Breast epithelium (tissue), 4 donors: ENCODE data around the gene CD164. TPM values are rescaled to one million over a fixed set of nuclear protein-coding genes. Genes with fewer than 3 reads are reported as not detected.

Experiments used
- DNase-seq, 2 donors: peaks; one replicate each; pipeline ENCODE4 v3.0.0-alpha.2; 2019; ENCODE audit warnings: low spot score in 2 of 2
- H3K27ac ChIP-seq, 2 donors: fragments of 200-600 bp; sonication (generic) in 1 of 2; one replicate each; pipeline ENCODE4 v1.5.1; 2016 to 2019; ENCODE audit warnings: mild to moderate bottlenecking in 1 of 2
- H3K27me3 ChIP-seq, 2 donors: fragments of 200-600 bp; sonication (generic) in 1 of 2; one replicate each; pipeline versions ENCODE4 v1.5.1 to v1.6.0; 2017 to 2019; ENCODE audit warnings: control low read depth in 1 of 2, mild to moderate bottlenecking in 1 of 2
- H3K36me3 ChIP-seq: fragments of 200-600 bp; one replicate; pipeline ENCODE4 v1.5.1; 2019
- H3K4me1 ChIP-seq, 2 donors: fragments of 200-600 bp; sonication (generic); one replicate each; pipeline ENCODE4 v1.5.1; 2016 to 2019; ENCODE audit warnings: control low read depth in 1 of 2
- H3K4me3 ChIP-seq, 3 donors: fragments of 200-600 bp; sonication (generic); 1 replicate in 2 of 3; 2 replicates in 1 of 3; pipeline ENCODE4 v1.5.1; 2016 to 2019; ENCODE audit warnings: mild to moderate bottlenecking in 3 of 3, moderate library complexity in 2 of 3
- H3K9me3 ChIP-seq, 2 donors: fragments of 200-600 bp; sonication (generic) in 1 of 2; one replicate each; pipeline ENCODE4 v1.5.1; 2016 to 2019; ENCODE audit warnings: control low read depth in 1 of 2
- POLR2A ChIP-seq: fragments of 450-650 bp; IDR thresholded peaks from one replicate; pipeline ENCODE4 v1.6.1; 2016; ENCODE audit warnings: antibody characterized with exemption, mild to moderate bottlenecking, moderate library complexity
- POLR2AphosphoS5 ChIP-seq, 3 donors: sonication (generic); formaldehyde crosslinking; IDR thresholded peaks; one replicate each; pipeline ENCODE4 v1.6.1; 2017; ENCODE audit warnings: antibody characterized with exemption in 3 of 3
- intact Hi-C: fragments of 100-400 bp; cut with DNase I; formaldehyde crosslinking; loops from one replicate; pipeline ENCODE4 v1.15.1; 2023; ENCODE audit warnings: low total_unique reads
- total RNA-seq, 3 donors: library from RNA; depleted of rRNA; stranded (reverse); fragments of >200 nt; gene quantifications; one replicate each; pipeline ENCODE4 v1.1.0, GENCODE V29; 2016
- TF ChIP-seq, protein P1 (sequence below), 3 donors: fragments of 450-650 bp; IDR thresholded peaks; one replicate each; pipeline ENCODE4 v1.5.1; 2016 to 2017; ENCODE audit warnings: antibody characterized with exemption in 3 of 3, mild to moderate bottlenecking in 3 of 3, moderate library complexity in 3 of 3

The CD164 gene
- total RNA-seq, 3 donors from 2014 or later: 186 to 302 (median 238) TPM

DNA sequence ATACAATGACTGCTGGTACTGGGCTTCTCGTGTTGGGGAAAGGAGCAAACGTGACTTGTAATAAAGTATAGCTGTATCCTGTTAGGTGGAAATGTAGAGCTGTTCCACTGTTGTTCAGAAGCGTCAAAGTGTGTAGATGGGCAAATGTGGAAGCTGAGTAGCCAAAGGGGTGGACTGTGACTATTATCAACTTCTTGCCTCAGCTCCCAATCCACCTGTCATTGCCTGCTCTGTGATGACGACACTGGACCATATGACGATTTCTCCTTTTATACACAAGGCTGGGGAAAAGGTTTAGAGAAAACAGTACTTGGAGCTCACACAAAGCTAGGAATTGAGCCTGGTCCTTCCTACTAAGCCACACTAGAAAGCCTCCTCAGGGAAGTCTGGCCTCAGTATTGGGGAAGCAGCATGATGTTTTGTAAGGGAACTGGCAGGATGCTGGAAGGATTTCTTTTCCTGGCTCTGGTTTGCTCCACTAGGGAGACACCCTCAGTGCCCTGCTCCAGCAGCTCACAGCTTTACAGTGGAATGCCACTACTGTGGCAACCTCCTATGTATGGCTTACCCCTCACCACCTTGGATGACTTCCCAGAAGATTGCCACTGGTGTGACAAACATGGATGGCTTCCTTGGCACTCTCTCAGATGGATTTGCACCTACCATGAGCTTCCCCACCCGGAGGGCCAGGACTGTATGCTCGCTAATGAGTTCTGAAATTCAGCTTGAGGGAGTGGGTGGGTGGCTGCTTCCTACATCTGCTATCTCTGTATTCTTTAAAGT lies 20.0 kb downstream of the CD164 start:
- intact Hi-C loops: loop anchor here (10.0 kb wide), 1 partner anchor 1917 kb away; no protein-coding TSS in a partner anchor
- TF ChIP-seq POLR2A (no peak), POLR2AphosphoS5 (IDR thresholded peaks at IDR 0.05) (no peak)
- TF ChIP-seq, protein P1, sequence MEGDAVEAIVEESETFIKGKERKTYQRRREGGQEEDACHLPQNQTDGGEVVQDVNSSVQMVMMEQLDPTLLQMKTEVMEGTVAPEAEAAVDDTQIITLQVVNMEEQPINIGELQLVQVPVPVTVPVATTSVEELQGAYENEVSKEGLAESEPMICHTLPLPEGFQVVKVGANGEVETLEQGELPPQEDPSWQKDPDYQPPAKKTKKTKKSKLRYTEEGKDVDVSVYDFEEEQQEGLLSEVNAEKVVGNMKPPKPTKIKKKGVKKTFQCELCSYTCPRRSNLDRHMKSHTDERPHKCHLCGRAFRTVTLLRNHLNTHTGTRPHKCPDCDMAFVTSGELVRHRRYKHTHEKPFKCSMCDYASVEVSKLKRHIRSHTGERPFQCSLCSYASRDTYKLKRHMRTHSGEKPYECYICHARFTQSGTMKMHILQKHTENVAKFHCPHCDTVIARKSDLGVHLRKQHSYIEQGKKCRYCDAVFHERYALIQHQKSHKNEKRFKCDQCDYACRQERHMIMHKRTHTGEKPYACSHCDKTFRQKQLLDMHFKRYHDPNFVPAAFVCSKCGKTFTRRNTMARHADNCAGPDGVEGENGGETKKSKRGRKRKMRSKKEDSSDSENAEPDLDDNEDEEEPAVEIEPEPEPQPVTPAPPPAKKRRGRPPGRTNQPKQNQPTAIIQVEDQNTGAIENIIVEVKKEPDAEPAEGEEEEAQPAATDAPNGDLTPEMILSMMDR (IDR thresholded peaks at IDR 0.05): no peak
- Histone ChIP-seq H3K36me3 (no peaks in the 10 kb centered on the region), H3K4me3 (no peak overlapping the region), H3K9me3 (no peaks in the 10 kb centered on the region), H3K27me3 (no peaks in the 10 kb centered on the region), H3K27ac (no peak overlapping the region), H3K4me1 (no peaks in the 10 kb centered on the region)
- no peak for DNase-seq

DNA sequence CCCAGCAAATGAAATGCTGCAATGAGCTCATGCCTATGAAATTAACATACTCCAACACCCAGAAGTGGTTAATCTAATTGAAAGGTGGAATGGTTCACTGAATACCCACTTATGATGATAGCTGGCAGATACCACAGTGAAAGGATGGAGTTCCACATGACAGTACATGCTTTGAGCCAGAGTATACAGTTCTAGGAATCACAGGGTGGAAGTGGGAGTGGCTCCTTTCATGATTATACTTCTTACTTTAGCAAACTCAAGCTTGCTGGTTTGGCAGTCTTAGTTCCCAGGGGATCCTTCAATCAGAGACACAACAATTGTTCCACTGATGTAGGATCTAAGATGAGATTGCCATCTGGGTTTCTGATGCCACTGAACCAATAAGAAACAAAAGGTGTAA lies 21.5 kb downstream of the CD164 start:
- Histone ChIP-seq H3K27ac (no peak overlapping the region), H3K4me1 (no peaks in the 10 kb centered on the region), H3K9me3 (peaks cover 0 to 7% of the 10 kb centered on the region in 2 donors), H3K36me3 (no peaks in the 10 kb centered on the region), H3K4me3 (no peak overlapping the region), H3K27me3 (no peaks in the 10 kb centered on the region)
- TF ChIP-seq POLR2A: no peak
- TF ChIP-seq, protein P1 (IDR thresholded peaks at IDR 0.05): no peak
- no peak for TF ChIP-seq POLR2AphosphoS5 (IDR thresholded peaks at IDR 0.05)
- DNase-seq: no peak
- intact Hi-C loops: loop anchor here (10.0 kb wide), 1 partner anchor 1916 kb away; no protein-coding TSS in a partner anchor

DNA sequence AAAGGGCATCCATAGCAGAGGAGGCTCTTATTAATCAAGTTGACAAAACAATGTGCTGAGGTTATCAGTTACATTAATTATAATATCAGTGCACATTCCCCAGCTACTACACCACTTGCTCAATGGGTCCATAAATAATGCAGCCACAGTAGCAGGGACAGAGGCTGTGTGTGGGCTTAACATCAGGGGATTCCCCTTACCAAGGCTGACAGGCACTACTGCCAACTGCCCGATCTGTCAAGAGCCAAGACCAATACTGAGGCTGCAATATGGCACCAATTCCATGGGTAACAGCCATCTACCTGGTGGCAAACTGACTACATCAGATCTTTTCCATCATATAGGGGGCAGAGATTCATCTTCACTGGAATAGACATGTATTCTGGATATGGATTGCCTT lies 22.0 kb downstream of the CD164 start:
- Histone ChIP-seq H3K9me3 (peaks cover 0 to 7% of the 10 kb centered on the region in 2 donors), H3K36me3 (no peaks in the 10 kb centered on the region)
- TF ChIP-seq, protein P1 (IDR thresholded peaks at IDR 0.05): no peak
- no peak for TF ChIP-seq POLR2AphosphoS5 (IDR thresholded peaks at IDR 0.05)
- no peak for TF ChIP-seq POLR2A

DNA sequence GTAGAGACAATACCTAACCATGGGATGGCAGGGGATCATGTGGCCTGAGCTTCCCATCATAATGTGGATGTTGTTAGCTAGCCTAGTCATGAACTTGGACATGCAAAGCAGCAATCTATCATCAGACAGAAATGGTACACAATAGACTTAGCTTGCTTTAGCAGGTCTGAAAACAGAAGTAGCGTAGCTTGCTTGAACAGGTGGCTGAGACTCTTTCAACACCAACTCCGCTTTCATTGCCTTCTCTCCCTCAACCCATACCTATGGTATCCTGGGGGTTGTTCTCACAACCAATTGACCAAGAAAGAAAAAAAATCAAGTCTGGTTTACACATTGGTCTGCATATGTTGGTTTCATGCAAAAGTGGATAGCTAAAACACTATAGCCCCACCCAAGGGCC lies 23.0 kb downstream of the CD164 start:
- Histone ChIP-seq H3K4me3 (no peak overlapping the region), H3K27me3 (no peaks in the 10 kb centered on the region), H3K9me3 (peaks cover 0 to 7% of the 10 kb centered on the region in 2 donors), H3K4me1 (no peaks in the 10 kb centered on the region), H3K36me3 (no peaks in the 10 kb centered on the region), H3K27ac (no peak overlapping the region)
- intact Hi-C loops: no loop called here
- DNase-seq: no peak
- TF ChIP-seq POLR2A (no peak), POLR2AphosphoS5 (IDR thresholded peaks at IDR 0.05) (no peak)
- TF ChIP-seq, protein P1 (IDR thresholded peaks at IDR 0.05): no peak

More for the DNA sequence above, 22.0 kb downstream of the CD164 start:
- intact Hi-C loops: loop anchor here (10.0 kb wide), 1 partner anchor 1915 kb away; no protein-coding TSS in a partner anchor
- no peak for DNase-seq
- H3K27ac ChIP-seq: no peak overlapping the region
- no peaks in the 10 kb centered on the region for H3K27me3 ChIP-seq
- H3K4me1 ChIP-seq: no peaks in the 10 kb centered on the region
- H3K4me3 ChIP-seq: no peak overlapping the region

DNA sequence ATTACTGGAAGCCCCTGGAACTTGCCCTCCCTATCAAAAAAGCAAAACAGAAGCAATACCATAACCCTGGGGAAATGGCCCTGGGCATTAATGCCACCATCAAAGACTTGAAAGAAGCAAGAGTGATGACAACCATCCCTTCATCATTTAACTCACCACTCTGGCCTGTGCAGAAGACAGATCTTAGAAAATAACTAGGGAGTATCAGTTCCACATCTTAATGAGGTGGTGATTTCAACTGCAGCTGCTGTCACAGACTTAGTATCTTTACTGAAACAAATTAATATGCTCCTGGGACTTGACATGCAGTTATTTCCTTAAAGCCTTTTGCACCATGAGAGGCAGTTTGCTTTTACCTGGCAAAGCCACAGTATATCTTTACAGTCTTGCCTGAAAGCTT lies 24.1 kb downstream of the CD164 start:
- H3K36me3 ChIP-seq: no peaks in the 10 kb centered on the region
- H3K27me3 ChIP-seq: no peaks in the 10 kb centered on the region
- H3K9me3 ChIP-seq: peaks cover 0 to 7% of the 10 kb centered on the region in 2 donors
- H3K4me1 ChIP-seq: no peaks in the 10 kb centered on the region
- H3K27ac ChIP-seq: no peak overlapping the region
- intact Hi-C loops: no loop called here
- no peak for DNase-seq
- H3K4me3 ChIP-seq: no peak overlapping the region
- TF ChIP-seq POLR2AphosphoS5 (IDR thresholded peaks at IDR 0.05) (no peak), POLR2A (no peak)
- TF ChIP-seq, protein P1 (IDR thresholded peaks at IDR 0.05): no peak
